Lower leg skin (tissue), 3 donors: ENCODE results near the gene FGGY.

ENCODE experiments used
- POLR2A ChIP-seq, 2 donors: fragments of 450-650 bp; IDR thresholded peaks; one replicate each; pipeline ENCODE4 v1.6.1; 2016 to 2017; ENCODE audit warnings: antibody characterized with exemption in 2 of 2, mild to moderate bottlenecking in 1 of 2, moderate library complexity in 1 of 2
- TF ChIP-seq, protein P1 (sequence below), 3 donors: fragments of 450-650 bp; IDR thresholded peaks; one replicate each; pipeline ENCODE4 v1.5.1; 2016; ENCODE audit warnings: antibody characterized with exemption in 3 of 3, mild to moderate bottlenecking in 3 of 3, moderate library complexity in 2 of 3

DNA sequence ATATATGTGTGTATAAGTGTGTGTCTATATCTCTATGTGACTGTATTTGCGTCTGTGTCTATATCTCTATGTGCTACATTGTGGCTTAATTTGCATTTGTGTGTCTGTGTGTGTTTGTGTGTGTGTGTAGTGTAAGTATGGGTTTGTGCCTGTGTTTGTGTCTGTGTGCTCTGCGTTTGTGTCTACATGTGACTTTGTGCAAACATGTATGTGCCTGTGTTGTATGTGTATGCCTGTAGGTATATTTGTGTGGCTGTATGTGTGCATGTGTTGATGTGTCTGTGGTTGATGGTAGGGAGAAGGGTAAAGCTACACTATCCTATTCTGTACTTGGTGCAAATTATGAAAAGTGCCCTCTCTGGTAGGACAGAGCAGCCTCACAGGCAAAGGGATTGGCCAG, 7.3 kb upstream of the FGGY start:
- TF ChIP-seq, protein P1, sequence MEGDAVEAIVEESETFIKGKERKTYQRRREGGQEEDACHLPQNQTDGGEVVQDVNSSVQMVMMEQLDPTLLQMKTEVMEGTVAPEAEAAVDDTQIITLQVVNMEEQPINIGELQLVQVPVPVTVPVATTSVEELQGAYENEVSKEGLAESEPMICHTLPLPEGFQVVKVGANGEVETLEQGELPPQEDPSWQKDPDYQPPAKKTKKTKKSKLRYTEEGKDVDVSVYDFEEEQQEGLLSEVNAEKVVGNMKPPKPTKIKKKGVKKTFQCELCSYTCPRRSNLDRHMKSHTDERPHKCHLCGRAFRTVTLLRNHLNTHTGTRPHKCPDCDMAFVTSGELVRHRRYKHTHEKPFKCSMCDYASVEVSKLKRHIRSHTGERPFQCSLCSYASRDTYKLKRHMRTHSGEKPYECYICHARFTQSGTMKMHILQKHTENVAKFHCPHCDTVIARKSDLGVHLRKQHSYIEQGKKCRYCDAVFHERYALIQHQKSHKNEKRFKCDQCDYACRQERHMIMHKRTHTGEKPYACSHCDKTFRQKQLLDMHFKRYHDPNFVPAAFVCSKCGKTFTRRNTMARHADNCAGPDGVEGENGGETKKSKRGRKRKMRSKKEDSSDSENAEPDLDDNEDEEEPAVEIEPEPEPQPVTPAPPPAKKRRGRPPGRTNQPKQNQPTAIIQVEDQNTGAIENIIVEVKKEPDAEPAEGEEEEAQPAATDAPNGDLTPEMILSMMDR (IDR thresholded peaks at IDR 0.05): no peak
- no peak for TF ChIP-seq POLR2A (IDR thresholded peaks at IDR 0.05)
